ENCODE data around the gene DLL1. TPM values are rescaled to one million over a fixed set of nuclear protein-coding genes. Genes with fewer than 3 reads are reported as not detected.

The DLL1 gene
- total RNA-seq, 2 experiments from 2014 or later, result not detected

DNA sequence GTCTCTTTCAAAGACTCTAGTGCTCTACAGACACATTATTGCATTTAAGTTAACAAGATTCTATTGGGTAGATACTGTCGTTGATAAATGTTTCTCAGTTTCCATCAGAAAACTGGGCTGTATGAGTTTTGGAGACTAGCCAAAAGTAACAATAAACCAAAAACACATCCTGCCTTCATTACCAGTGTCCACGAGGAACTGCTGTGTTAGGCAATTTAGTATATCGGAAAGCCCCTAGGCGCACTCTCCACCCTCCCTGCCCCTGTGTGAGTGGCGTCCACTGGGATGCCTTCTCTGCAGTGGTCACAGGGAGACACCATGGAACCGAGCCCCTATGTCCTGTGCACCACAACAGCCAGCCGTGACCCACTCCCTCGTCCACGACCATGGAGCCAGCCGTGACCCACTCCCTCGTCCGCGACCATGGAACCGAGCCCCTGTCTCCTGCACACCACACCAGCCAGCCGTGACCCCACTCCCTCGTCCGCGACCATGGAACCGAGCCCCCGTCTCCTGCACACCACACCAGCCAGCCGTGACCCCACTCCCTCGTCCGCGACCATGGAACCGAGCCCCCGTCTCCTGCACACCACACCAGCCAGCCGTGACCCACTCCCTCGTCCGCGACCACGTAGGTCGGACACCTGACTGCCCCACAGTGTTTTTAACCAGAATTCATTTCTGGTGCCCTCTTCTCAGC lies 35.3 kb downstream of the DLL1 start:
- Histone ChIP-seq H2AFZ (ENCODE audit: low read length) (no peak overlapping the region), H3K79me2 (ENCODE audit: insufficient read depth, low read depth, low read length) (no peaks in the 10 kb centered on the region), H3K27ac (ENCODE audit: low read depth, low read length, poor library complexity, severe bottlenecking) (no peak overlapping the region), H3K9me3 (ENCODE audit: low read length) (no peaks in the 10 kb centered on the region), H3K4me2 (ENCODE audit: low read length) (no peak overlapping the region), H3K4me1 (ENCODE audit: insufficient read depth, low read length, poor library complexity, severe bottlenecking) (no peaks in the 10 kb centered on the region), H3K36me3 (ENCODE audit: insufficient read depth, low read length) (no peaks in the 10 kb centered on the region), H3K9me2 (ENCODE audit: insufficient read depth, low read length) (no peaks in the 10 kb centered on the region), H3K4me3 (ENCODE audit: low read depth, low read length, poor library complexity, severe bottlenecking) (no peak overlapping the region), H4K20me1 (ENCODE audit: insufficient read depth, low read length) (no peaks in the 10 kb centered on the region)
- intact Hi-C loops (cut with micrococcal nuclease; ENCODE audit: unreplicated experiment), result no loop called here
- no TSS peak for BruUV-seq (replicated peaks)
- TF ChIP-seq EZH2phosphoT487 (IDR thresholded peaks at IDR 0.05; ENCODE audit: borderline replicate concordance, low read depth, low read length), result no peak
- TF ChIP-seq, protein P1, sequence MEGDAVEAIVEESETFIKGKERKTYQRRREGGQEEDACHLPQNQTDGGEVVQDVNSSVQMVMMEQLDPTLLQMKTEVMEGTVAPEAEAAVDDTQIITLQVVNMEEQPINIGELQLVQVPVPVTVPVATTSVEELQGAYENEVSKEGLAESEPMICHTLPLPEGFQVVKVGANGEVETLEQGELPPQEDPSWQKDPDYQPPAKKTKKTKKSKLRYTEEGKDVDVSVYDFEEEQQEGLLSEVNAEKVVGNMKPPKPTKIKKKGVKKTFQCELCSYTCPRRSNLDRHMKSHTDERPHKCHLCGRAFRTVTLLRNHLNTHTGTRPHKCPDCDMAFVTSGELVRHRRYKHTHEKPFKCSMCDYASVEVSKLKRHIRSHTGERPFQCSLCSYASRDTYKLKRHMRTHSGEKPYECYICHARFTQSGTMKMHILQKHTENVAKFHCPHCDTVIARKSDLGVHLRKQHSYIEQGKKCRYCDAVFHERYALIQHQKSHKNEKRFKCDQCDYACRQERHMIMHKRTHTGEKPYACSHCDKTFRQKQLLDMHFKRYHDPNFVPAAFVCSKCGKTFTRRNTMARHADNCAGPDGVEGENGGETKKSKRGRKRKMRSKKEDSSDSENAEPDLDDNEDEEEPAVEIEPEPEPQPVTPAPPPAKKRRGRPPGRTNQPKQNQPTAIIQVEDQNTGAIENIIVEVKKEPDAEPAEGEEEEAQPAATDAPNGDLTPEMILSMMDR (conservative IDR thresholded peaks at IDR 0.05; ENCODE audit: low read length), result no peak
- ChIA-PET CTCF (ENCODE audit: unreplicated experiment) (no interaction called here), POLR2A (interaction anchor here (0.9 kb wide), 1 partner anchor 105 kb away, joined by 3 read pairs; no protein-coding TSS in a partner anchor)
- DNase-seq (ENCODE audit: low spot score), result no peak

DNA sequence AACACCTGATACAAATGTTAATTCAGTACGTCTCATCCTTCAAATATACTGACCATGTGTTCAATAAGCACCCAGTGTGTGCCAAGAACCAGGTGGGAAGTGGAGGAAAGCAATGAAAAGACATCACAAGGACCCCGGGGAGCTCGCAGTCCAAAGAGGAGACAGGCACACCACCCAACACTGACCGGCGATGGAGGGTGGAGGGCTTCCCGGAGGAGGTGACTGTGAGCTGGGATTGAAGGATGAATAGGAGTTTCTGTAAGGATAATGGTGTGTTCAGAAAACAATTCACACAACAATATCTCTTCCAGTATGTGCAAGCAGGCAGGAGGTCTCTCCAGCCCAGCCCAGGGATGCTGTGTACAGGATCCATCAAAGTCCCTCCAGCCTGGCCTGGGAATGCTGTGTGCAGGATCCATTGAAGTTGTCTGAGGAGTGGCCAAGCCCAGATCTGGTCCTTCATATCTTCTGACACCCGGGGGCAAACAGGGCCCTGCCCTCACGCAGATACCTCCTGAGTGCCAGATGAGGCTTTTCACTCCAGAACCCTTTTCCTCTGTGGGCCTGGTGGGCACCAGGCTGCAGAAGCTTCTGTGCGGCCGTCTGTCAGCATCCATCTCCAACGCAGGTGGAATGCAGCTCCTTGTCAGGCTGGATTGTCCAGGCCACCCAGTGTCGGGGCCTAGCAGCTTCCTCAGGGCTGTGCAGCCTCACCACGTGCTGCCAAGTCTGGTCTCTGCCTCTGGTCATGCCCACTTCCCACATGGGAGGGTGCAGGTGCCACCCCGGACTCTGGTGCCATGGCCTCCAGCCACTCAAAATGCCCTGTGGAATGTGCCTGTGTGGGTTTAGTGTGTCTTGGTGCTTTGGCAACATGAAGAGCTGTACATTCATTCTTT lies 36.3 kb downstream of the DLL1 start:
- TF ChIP-seq, protein P1 (conservative IDR thresholded peaks at IDR 0.05; ENCODE audit: low read length), result no peak
- no TSS peak for BruUV-seq (replicated peaks)
- Histone ChIP-seq H4K20me1 (ENCODE audit: insufficient read depth, low read length) (no peaks in the 10 kb centered on the region), H3K4me1 (ENCODE audit: insufficient read depth, low read length, poor library complexity, severe bottlenecking) (no peaks in the 10 kb centered on the region), H3K9me3 (ENCODE audit: low read length) (no peaks in the 10 kb centered on the region), H3K27ac (ENCODE audit: low read depth, low read length, poor library complexity, severe bottlenecking) (no peak overlapping the region), H3K9me2 (ENCODE audit: insufficient read depth, low read length) (no peaks in the 10 kb centered on the region), H3K79me2 (ENCODE audit: insufficient read depth, low read depth, low read length) (no peaks in the 10 kb centered on the region), H2AFZ (ENCODE audit: low read length) (no peak overlapping the region), H3K36me3 (ENCODE audit: insufficient read depth, low read length) (no peaks in the 10 kb centered on the region), H3K4me2 (ENCODE audit: low read length) (no peak overlapping the region), H3K4me3 (ENCODE audit: low read depth, low read length, poor library complexity, severe bottlenecking) (no peak overlapping the region)
- DNase-seq (ENCODE audit: low spot score), result no peak
- ChIA-PET CTCF (ENCODE audit: unreplicated experiment) (no interaction called here), POLR2A (interaction anchor here (0.9 kb wide), 1 partner anchor 106 kb away, joined by 3 read pairs; no protein-coding TSS in a partner anchor)
- intact Hi-C loops (cut with micrococcal nuclease; ENCODE audit: unreplicated experiment), result no loop called here

DNA sequence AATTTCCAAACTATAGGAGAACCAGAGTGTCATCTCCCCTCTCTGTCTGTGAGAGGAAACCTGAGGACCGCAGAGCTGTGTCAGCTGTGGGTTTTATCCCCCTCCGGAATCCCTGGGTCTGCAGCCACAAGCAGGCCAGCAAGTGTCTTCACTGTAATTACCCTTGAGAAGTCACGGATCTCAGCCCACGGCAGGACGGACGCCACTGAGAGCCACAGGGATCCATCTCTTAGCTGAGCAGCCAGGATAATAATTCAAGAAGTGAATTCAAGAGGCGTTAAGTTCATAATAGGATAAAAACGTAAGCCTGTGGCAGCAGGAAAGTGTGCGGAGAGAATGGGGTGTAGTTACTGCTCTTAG lies 37.0 kb downstream of the DLL1 start:
- Histone ChIP-seq H3K4me3 (ENCODE audit: low read depth, low read length, poor library complexity, severe bottlenecking) (no peak overlapping the region), H4K20me1 (ENCODE audit: insufficient read depth, low read length) (no peaks in the 10 kb centered on the region), H2AFZ (ENCODE audit: low read length) (no peak overlapping the region), H3K9me3 (ENCODE audit: low read length) (no peaks in the 10 kb centered on the region), H3K79me2 (ENCODE audit: insufficient read depth, low read depth, low read length) (no peaks in the 10 kb centered on the region), H3K4me1 (ENCODE audit: insufficient read depth, low read length, poor library complexity, severe bottlenecking) (no peaks in the 10 kb centered on the region), H3K27ac (ENCODE audit: low read depth, low read length, poor library complexity, severe bottlenecking) (no peak overlapping the region), H3K4me2 (ENCODE audit: low read length) (no peak overlapping the region), H3K9me2 (ENCODE audit: insufficient read depth, low read length) (no peaks in the 10 kb centered on the region), H3K36me3 (ENCODE audit: insufficient read depth, low read length) (no peaks in the 10 kb centered on the region)
- TF ChIP-seq, protein P1 (conservative IDR thresholded peaks at IDR 0.05; ENCODE audit: low read length), result no peak
- no peak for DNase-seq (ENCODE audit: low spot score)
- ChIA-PET POLR2A (no interaction called here), CTCF (ENCODE audit: unreplicated experiment) (no interaction called here)
- intact Hi-C loops (cut with micrococcal nuclease; ENCODE audit: unreplicated experiment), result no loop called here
- BruUV-seq (replicated peaks), result no TSS peak

All from OCI-LY7 (cell line).